IMR-90 (cell line): ENCODE data around the gene ATP2B2. TPM values are rescaled to one million over a fixed set of nuclear protein-coding genes. Genes with fewer than 3 reads are reported as not detected.

ENCODE experiments used
- ATAC-seq: fragments of 200-7000 bp; cut with Tn5 transposase; 2 replicates; pipeline ENCODE4 v1.9.1; 2020; ENCODE audit warnings: low read depth, mild to moderate bottlenecking, moderate library complexity
- BruUV-seq: library from RNA; stranded (reverse); fragments of 400-500 nt; replicated peaks from 2 replicates; lab custom pipeline; 2021; lab: Mats Ljungman, UMichigan
- CTCF ChIA-PET: fragments of 300-600 bp; formaldehyde crosslinking; extraction: SDS; loops from one replicate; lab custom pipeline; 2021; ENCODE audit warnings: antibody characterized with exemption; lab: Yijun Ruan, JAX
- POLR2A ChIA-PET: fragments of 300-600 bp; sonication (Branson Sonifier 250); formaldehyde crosslinking; loops from one replicate; lab custom pipeline; 2022; ENCODE audit warnings: antibody characterized with exemption; ENCODE audit not compliant: unreplicated experiment; lab: Charles Lee
- DNase-seq: peaks from one replicate; pipeline ENCODE4 v3.0.0; 2013
- H2AFZ ChIP-seq: replicated peaks from 2 replicates; pipeline ENCODE3; 2013; ENCODE audit warnings: low read length, mild to moderate bottlenecking; ENCODE audit not compliant: poor library complexity
- H2AK5ac ChIP-seq: 2 replicates; pipeline ENCODE4 v1.6.1; 2013; ENCODE audit warnings: low read depth, low read length, inconsistent platforms
- H2AK9ac ChIP-seq: replicated peaks from 2 replicates; pipeline ENCODE3; 2013; ENCODE audit warnings: mild to moderate bottlenecking, low read depth, low read length, moderate library complexity; ENCODE audit not compliant: poor library complexity
- H2BK120ac ChIP-seq: 2 replicates; pipeline ENCODE4 v1.6.1; 2013; ENCODE audit warnings: low read depth, low read length, inconsistent platforms
- H2BK15ac ChIP-seq: 3 replicates; pipeline ENCODE4 v1.6.1; 2013; ENCODE audit warnings: low read depth, low read length, inconsistent platforms
- H2BK20ac ChIP-seq: 2 replicates; pipeline ENCODE4 v1.6.1; 2013; ENCODE audit warnings: low read depth, mild to moderate bottlenecking, inconsistent platforms, low read length, moderate library complexity
- H2BK5ac ChIP-seq: 2 replicates; pipeline ENCODE4 v1.6.1; 2013; ENCODE audit warnings: mild to moderate bottlenecking, low read depth, low read length, inconsistent platforms; ENCODE audit not compliant: poor library complexity, severe bottlenecking
- H3K14ac ChIP-seq: replicated peaks from 2 replicates; pipeline ENCODE4 v1.6.1; 2013; ENCODE audit warnings: low read depth, low read length, inconsistent platforms
- H3K18ac ChIP-seq: 2 replicates; pipeline ENCODE4 v1.6.1; 2013; ENCODE audit warnings: low read depth, low read length, control low read depth
- H3K23ac ChIP-seq: 2 replicates; pipeline ENCODE4 v1.6.1; 2013; ENCODE audit warnings: low read depth, low read length, inconsistent platforms
- H3K27ac ChIP-seq: 2 replicates; pipeline ENCODE4 v1.5.1; 2013; ENCODE audit warnings: mild to moderate bottlenecking, control low read depth, low read length; ENCODE audit not compliant: insufficient read depth
- H3K27me3 ChIP-seq: 2 replicates; pipeline ENCODE4 v1.6.1; 2013; ENCODE audit warnings: low read length; ENCODE audit not compliant: control insufficient read depth, insufficient read depth
- H3K36me3 ChIP-seq: 2 replicates; pipeline ENCODE4 v1.6.1; 2013; ENCODE audit warnings: low read length, mixed read lengths; ENCODE audit not compliant: control insufficient read depth, insufficient read depth
- H3K4ac ChIP-seq: 2 replicates; pipeline ENCODE4 v1.6.1; 2013; ENCODE audit warnings: low read depth, low read length, inconsistent platforms
- H3K4me1 ChIP-seq: 2 replicates; pipeline ENCODE4 v1.6.1; 2013; ENCODE audit warnings: low read length, mixed read lengths; ENCODE audit not compliant: control insufficient read depth, insufficient read depth
- H3K4me2 ChIP-seq: 2 replicates; pipeline ENCODE4 v1.6.1; 2013; ENCODE audit warnings: low read depth, mild to moderate bottlenecking, control low read depth, low read length, moderate library complexity
- H3K4me3 ChIP-seq: 2 replicates; pipeline ENCODE4 v1.5.1; 2013; ENCODE audit warnings: low read depth, mild to moderate bottlenecking, control low read depth, low read length, moderate library complexity; ENCODE audit not compliant: insufficient read depth
- H3K56ac ChIP-seq: 2 replicates; pipeline ENCODE4 v1.6.1; 2013; ENCODE audit warnings: low read length, inconsistent platforms; ENCODE audit not compliant: insufficient read depth; ENCODE audit errors: extremely low read depth
- H3K79me1 ChIP-seq, 2 experiments: 2 replicates each; pipeline ENCODE4 v1.6.1; 2013; ENCODE audit warnings: low read length in 2 of 2, inconsistent platforms in 1 of 2, low read depth in 1 of 2
- H3K9ac ChIP-seq: 2 replicates; pipeline ENCODE4 v1.6.1; 2013; ENCODE audit warnings: low read depth, low read length, control low read depth
- H3K9me1 ChIP-seq: 2 replicates; pipeline ENCODE4 v1.6.1; 2013; ENCODE audit warnings: low read length, inconsistent platforms; ENCODE audit not compliant: insufficient read depth
- H3K9me3 ChIP-seq: 2 replicates; pipeline ENCODE4 v1.6.1; 2013; ENCODE audit warnings: low read length; ENCODE audit not compliant: control insufficient read depth, insufficient read depth
- H4K20me1 ChIP-seq: 2 replicates; pipeline ENCODE4 v1.6.1; 2013; ENCODE audit warnings: low read length, inconsistent platforms; ENCODE audit not compliant: insufficient read depth
- H4K5ac ChIP-seq: 2 replicates; pipeline ENCODE4 v1.6.1; 2013; ENCODE audit warnings: mild to moderate bottlenecking, low read depth, low read length, control low read depth
- H4K8ac ChIP-seq, 2 experiments: 2 replicates each; pipeline ENCODE4 v1.6.1; 2013; ENCODE audit warnings: low read depth in 2 of 2, low read length in 2 of 2, control low read depth in 1 of 2, inconsistent platforms in 1 of 2
- H4K91ac ChIP-seq: 2 replicates; pipeline ENCODE4 v1.6.1; 2013; ENCODE audit warnings: low read depth, low read length, inconsistent platforms; ENCODE audit not compliant: insufficient read depth
- BHLHE40 ChIP-seq: fragments of 150-350 bp; IDR thresholded peaks from 2 replicates; pipeline ENCODE4 v1.6.1; 2016; ENCODE audit warnings: mild to moderate bottlenecking, low read depth, low read length
- CEBPB ChIP-seq: IDR thresholded peaks from 2 replicates; pipeline ENCODE4 v1.6.1; 2012; ENCODE audit warnings: low read depth, low read length, improper control_type of control experiment
- CHD1 ChIP-seq: IDR thresholded peaks from 2 replicates; pipeline ENCODE4 v1.6.1; 2012; ENCODE audit warnings: low read depth, low read length, improper control_type of control experiment
- CTCF ChIP-seq: conservative IDR thresholded peaks from 2 replicates; pipeline ENCODE4 v1.5.1; 2012; ENCODE audit warnings: mild to moderate bottlenecking, low read depth, low read length, improper control_type of control experiment
- ELK1 ChIP-seq: fragments of 150-350 bp; IDR thresholded peaks from 2 replicates; pipeline ENCODE4 v1.6.1; 2016; ENCODE audit warnings: low read depth, mild to moderate bottlenecking, low read length, moderate library complexity, borderline replicate concordance
- FOS ChIP-seq: fragments of 150-350 bp; IDR thresholded peaks from 2 replicates; pipeline ENCODE4 v1.6.1; 2016; ENCODE audit warnings: low read depth, low read length
- MAFK ChIP-seq: IDR thresholded peaks from 2 replicates; pipeline ENCODE4 v1.6.1; 2012; ENCODE audit warnings: low read depth, low read length, improper control_type of control experiment
- MAZ ChIP-seq: IDR thresholded peaks from 2 replicates; pipeline ENCODE4 v1.6.1; 2012; ENCODE audit warnings: low read depth, mild to moderate bottlenecking, low read length, improper control_type of control experiment, moderate library complexity, borderline replicate concordance
- MXI1 ChIP-seq: IDR thresholded peaks from 2 replicates; pipeline ENCODE4 v1.6.1; 2012; ENCODE audit warnings: low read depth, mild to moderate bottlenecking, low read length, moderate library complexity, borderline replicate concordance
- NFE2L2 ChIP-seq: fragments of 150-350 bp; IDR thresholded peaks from 2 replicates; pipeline ENCODE4 v1.6.1; 2016; ENCODE audit warnings: low read depth, mild to moderate bottlenecking, low read length
- POLR2A ChIP-seq: IDR thresholded peaks from 2 replicates; pipeline ENCODE4 v1.6.1; 2012; ENCODE audit warnings: mild to moderate bottlenecking, low read depth, low read length
- RAD21 ChIP-seq: IDR thresholded peaks from 2 replicates; pipeline ENCODE4 v1.6.1; 2012; ENCODE audit warnings: low read length, improper control_type of control experiment
- RCOR1 ChIP-seq: IDR thresholded peaks from 2 replicates; pipeline ENCODE4 v1.6.1; 2012; ENCODE audit warnings: mild to moderate bottlenecking, low read length, improper control_type of control experiment; ENCODE audit not compliant: insufficient replicate concordance
- RFX5 ChIP-seq: IDR thresholded peaks from 2 replicates; pipeline ENCODE4 v1.8.0; 2012; ENCODE audit warnings: low read depth, mild to moderate bottlenecking, low read length, moderate library complexity
- SMC3 ChIP-seq: fragments of 150-350 bp; IDR thresholded peaks from 2 replicates; pipeline ENCODE4 v1.6.1; 2016; ENCODE audit warnings: low read depth, mild to moderate bottlenecking, antibody characterized with exemption, low read length, moderate library complexity
- USF2 ChIP-seq: fragments of 150-350 bp; IDR thresholded peaks from 2 replicates; pipeline ENCODE4 v1.6.1; 2017; ENCODE audit warnings: mild to moderate bottlenecking, antibody characterized with exemption, low read length, low read depth
- WGBS, 2 experiments: methylation state at CpG; one replicate each; pipeline versions ENCODE4 v1.1.5 to v1.1.7; 2013; ENCODE audit warnings: missing lambda C conversion rate in 2 of 2; ENCODE audit not compliant: insufficient read length in 1 of 2; ENCODE audit errors: extremely low coverage in 2 of 2; 5-methylcytosine and 5-hydroxymethylcytosine counted together
- dilution Hi-C: fragments of 300-500 bp; cut with HindIII; formaldehyde crosslinking; loops from one replicate; pipeline ENCODE4 v1.14.3; 2018; ENCODE audit warnings: low sequenced_read_pairs; ENCODE audit not compliant: unreplicated experiment
- in situ Hi-C: fragments of 300-500 bp; cut with MboI; formaldehyde crosslinking; loops from 3 replicates; pipeline ENCODE4 v1.14.3; 2019; ENCODE audit warnings: low sequenced_read_pairs, inconsistent platforms, mixed read lengths
- intact Hi-C: fragments of 100-400 bp; cut with micrococcal nuclease; formaldehyde crosslinking; loops from 2 replicates; pipeline ENCODE4 v1.10.0; 2022
- polyA plus RNA-seq, 3 experiments: library from polyadenylated mRNA; depleted of rRNA; stranded (reverse); fragments of >200 nt; gene quantifications; 2 replicates each; pipeline ENCODE4 v1.2.3, GENCODE V29; 2012; ENCODE audit warnings: low replicate concordance in 1 of 3
- total RNA-seq: library from RNA; depleted of rRNA; stranded (reverse); fragments of >200 nt; gene quantifications from 2 replicates; pipeline ENCODE4 v1.2.3, GENCODE V29; 2012

Gene ATP2B2
- total and polyA plus RNA-seq, 2 of the 4 experiments (the other 2 are of a cell fraction), result under 0.01 to 0.02 TPM

DNA sequence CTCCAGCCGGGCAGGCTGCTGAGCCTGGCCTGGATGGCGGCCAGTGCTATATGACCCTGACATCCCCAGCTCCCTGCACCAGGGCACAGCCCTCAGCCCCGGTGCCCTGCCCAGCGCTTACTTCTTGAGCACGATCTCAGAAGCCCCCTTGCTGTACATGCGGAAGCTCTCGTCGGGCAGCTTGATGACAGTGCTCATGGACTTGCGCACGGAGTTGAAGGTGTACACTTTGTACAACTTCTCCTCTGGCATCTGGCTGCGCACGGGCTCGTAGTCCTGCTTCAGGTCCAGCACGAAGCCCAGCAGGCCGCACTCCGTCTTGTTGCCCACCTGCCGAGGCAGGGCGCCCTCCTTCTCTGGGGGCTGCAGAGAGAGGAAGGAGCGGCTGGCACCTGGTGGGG, 145.6 kb downstream of the ATP2B2 start:
- dilution Hi-C loops, result no loop called here
- Histone ChIP-seq H2BK15ac (no peak overlapping the region), H3K4me1 (peaks cover 13% of the 10 kb centered on the region), H3K9me3 (peaks cover 4% of the 10 kb centered on the region), H3K27ac (no peak overlapping the region), H2BK120ac (no peak overlapping the region), H3K4me2 (no peak overlapping the region), H4K8ac (no peak overlapping the region), H2AFZ (peak overlapping the region; percentile 16), H3K14ac (no peak overlapping the region), H3K18ac (no peak overlapping the region), H4K20me1 (no peaks in the 10 kb centered on the region), H2AK5ac (no peak overlapping the region; the same call in 1 of the 2 replicates), H3K23ac (no peak overlapping the region), H3K79me1 (no peaks in the 10 kb centered on the region), H3K36me3 (no peaks in the 10 kb centered on the region), H3K9ac (no peak overlapping the region), H4K91ac (no peak overlapping the region), H3K56ac (no peak overlapping the region), H2BK5ac (no peak overlapping the region), H3K27me3 (no peaks in the 10 kb centered on the region), H2BK20ac (no peak overlapping the region), H4K5ac (no peak overlapping the region), H3K4ac (no peak overlapping the region), H3K9me1 (peaks cover 28% of the 10 kb centered on the region), H2AK9ac (no peak overlapping the region), H3K4me3 (no peak overlapping the region)
- POLR2A ChIA-PET, result no interaction called here
- BruUV-seq, result no TSS peak
- intact Hi-C loops, result no loop called here
- TF ChIP-seq CEBPB (no peak), RAD21 (no peak), BHLHE40 (no peak), MAZ (no peak), NFE2L2 (no peak), MAFK (no peak), MXI1 (no peak), CTCF (no peak), RCOR1 (no peak), USF2 (no peak), ELK1 (no peak), SMC3 (no peak), RFX5 (no peak), POLR2A (no peak), CHD1 (no peak), FOS (no peak)
- WGBS, 2 experiments, result 91% methylated on average over 14 of the region's 19 CpGs; no CpG with 5 or more reads in 1 of the 2 experiments
- no peak for ATAC-seq
- DNase-seq, result no peak
- CTCF ChIA-PET, result no interaction called here
- in situ Hi-C loops, result no loop called here
